ENCODE results near the gene ERGIC1.

ERGIC1 gene

DNA sequence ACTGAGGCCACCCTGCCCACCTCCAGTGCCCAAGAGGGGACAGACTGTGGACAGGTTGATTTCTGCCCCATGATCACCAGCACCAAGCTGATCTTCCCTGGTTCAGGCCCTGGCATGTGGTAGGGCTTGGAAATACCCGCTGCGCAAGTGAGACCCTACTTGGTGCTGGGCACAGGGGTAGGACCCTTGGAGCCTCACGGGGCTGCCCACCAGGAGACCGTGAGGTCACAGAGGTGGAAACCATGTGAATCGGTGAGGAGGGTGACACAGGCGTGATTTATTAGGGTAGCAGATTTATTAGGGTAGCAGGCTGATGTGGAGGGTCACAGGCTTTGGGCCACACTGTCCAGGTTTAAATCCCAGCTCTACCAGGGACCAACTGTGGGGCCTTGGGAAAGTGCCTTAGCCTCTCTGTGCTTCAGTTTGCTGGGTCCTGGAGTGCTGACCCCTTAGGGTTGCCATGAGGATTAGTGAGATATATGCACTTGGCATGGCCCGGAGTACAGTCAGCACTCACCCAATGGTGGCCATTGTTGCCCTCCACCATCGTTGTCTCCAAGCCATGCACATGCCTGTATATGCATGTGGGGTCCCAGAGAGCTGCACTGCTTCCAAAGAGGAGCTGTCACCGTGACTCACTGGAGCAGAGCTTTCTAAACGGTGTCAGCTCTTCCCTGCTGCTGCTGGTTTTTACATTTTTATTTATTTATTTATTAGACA, 42.2 kb upstream of the ERGIC1 start:
- peaks cover 100% of the 10 kb centered on the region for H3K4me1 ChIP-seq
- no peaks in the 10 kb centered on the region for H3K9me3 ChIP-seq
- H3K4me3 ChIP-seq = peak overlapping the region; percentile 34; the same call in 1 of the 2 replicates
- H4K20me1 ChIP-seq = no peaks in the 10 kb centered on the region
- TF ChIP-seq Cebpa-rat (IDR thresholded peaks at IDR 0.05) = no peak
- no peaks in the 10 kb centered on the region for H3K36me3 ChIP-seq
- peak overlapping the region; percentile 90 for H3K4me2 ChIP-seq
- H3K9ac ChIP-seq = peak overlapping the region; percentile 80
- H3K27me3 ChIP-seq = no peaks in the 10 kb centered on the region
- peak overlapping the region; percentile 97 for H3K27ac ChIP-seq

GRCh38 chr5:172792701-172793570, 41.1 kb upstream of the ERGIC1 start:
- no peak for TF ChIP-seq Cebpa-rat (IDR thresholded peaks at IDR 0.05)
- no peaks in the 10 kb centered on the region for H4K20me1 ChIP-seq
- H3K9me3 ChIP-seq = no peaks in the 10 kb centered on the region
- peak overlapping the region; percentile 80 for H3K9ac ChIP-seq
- no peaks in the 10 kb centered on the region for H3K27me3 ChIP-seq
- H3K4me1 ChIP-seq = peaks cover 100% of the 10 kb centered on the region
- H3K36me3 ChIP-seq = no peaks in the 10 kb centered on the region
- peak overlapping the region; percentile 41 for H3K4me3 ChIP-seq
- peak overlapping the region; percentile 97 for H3K27ac ChIP-seq
- H3K4me2 ChIP-seq = peak overlapping the region; percentile 90

GRCh38 chr5:172793577-172794488, 40.2 kb upstream of the ERGIC1 start:
- Histone ChIP-seq H4K20me1 (no peaks in the 10 kb centered on the region), H3K4me3 (peak overlapping the region; percentile 41), H3K9ac (peak overlapping the region; percentile 80), H3K9me3 (no peaks in the 10 kb centered on the region), H3K4me2 (peak overlapping the region; percentile 90), H3K4me1 (peaks cover 100% of the 10 kb centered on the region), H3K27ac (peak overlapping the region; percentile 97), H3K36me3 (no peaks in the 10 kb centered on the region), H3K27me3 (no peaks in the 10 kb centered on the region)
- no peak for TF ChIP-seq Cebpa-rat (IDR thresholded peaks at IDR 0.05)

DNA sequence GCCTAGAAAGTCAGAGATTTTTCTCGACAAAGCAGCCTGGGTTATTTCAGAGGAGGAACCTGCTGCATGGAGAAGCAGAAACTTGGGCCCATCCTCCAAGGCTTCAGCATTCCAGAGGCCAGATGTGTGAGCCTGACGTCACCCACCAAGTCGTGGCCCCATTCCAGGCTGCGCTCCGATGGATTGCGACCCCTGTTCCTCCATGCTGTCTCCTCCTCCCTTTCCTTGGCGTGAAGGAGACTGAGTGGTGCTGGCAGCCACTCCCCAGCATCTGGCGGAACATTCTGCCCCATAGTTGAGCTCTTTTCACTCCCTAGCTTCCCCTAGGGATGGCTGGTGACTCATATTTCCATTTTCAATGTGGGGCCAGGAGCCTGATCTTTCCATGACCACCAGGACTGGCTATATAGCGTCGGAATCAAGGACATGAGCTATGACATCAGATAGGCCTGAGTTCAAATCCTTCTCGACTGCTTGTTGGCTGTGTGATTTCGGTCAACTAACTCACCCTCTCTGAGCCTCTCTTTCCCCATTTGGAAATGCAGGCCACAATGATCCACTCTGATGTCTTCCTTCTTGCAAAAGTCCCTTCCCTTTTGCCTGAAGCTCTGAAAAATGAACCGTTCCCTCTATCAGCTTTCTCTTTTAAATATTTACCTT, 38.6 kb upstream of the ERGIC1 start:
- H3K27ac ChIP-seq = peak overlapping the region; percentile 97

GRCh38 chr5:172796306-172796705, 37.7 kb upstream of the ERGIC1 start:
- no peaks in the 10 kb centered on the region for H3K36me3 ChIP-seq
- H3K9ac ChIP-seq = no peak overlapping the region
- no peak overlapping the region for H3K4me3 ChIP-seq
- peaks cover 100% of the 10 kb centered on the region for H3K4me1 ChIP-seq
- peak overlapping the region; percentile 90 for H3K4me2 ChIP-seq
- H3K9me3 ChIP-seq = no peaks in the 10 kb centered on the region
- H3K27me3 ChIP-seq = no peaks in the 10 kb centered on the region
- H3K27ac ChIP-seq = peak overlapping the region; percentile 97
- no peaks in the 10 kb centered on the region for H4K20me1 ChIP-seq
- TF ChIP-seq Cebpa-rat (IDR thresholded peaks at IDR 0.05) = no peak

More for the DNA sequence above, 38.6 kb upstream of the ERGIC1 start:
- no peak for TF ChIP-seq Cebpa-rat (IDR thresholded peaks at IDR 0.05)
- no peaks in the 10 kb centered on the region for H3K9me3 ChIP-seq
- no peak overlapping the region for H3K4me3 ChIP-seq
- peak overlapping the region; percentile 90 for H3K4me2 ChIP-seq
- no peaks in the 10 kb centered on the region for H3K36me3 ChIP-seq
- no peaks in the 10 kb centered on the region for H3K27me3 ChIP-seq
- H3K4me1 ChIP-seq = peaks cover 100% of the 10 kb centered on the region
- H3K9ac ChIP-seq = peak overlapping the region; percentile 80; the same call in 1 of the 2 replicates
- no peaks in the 10 kb centered on the region for H4K20me1 ChIP-seq

- no peaks in the 10 kb centered on the region for H4K20me1 ChIP-seq
- peak overlapping the region; percentile 16; the same call in 1 of the 2 replicates for H3K9ac ChIP-seq
- H3K36me3 ChIP-seq = no peaks in the 10 kb centered on the region
- no peaks in the 10 kb centered on the region for H3K9me3 ChIP-seq
- H3K27ac ChIP-seq = peak overlapping the region; percentile 97
- peaks cover 100% of the 10 kb centered on the region for H3K4me1 ChIP-seq
- H3K27me3 ChIP-seq = no peaks in the 10 kb centered on the region
- peak overlapping the region; percentile 90 for H3K4me2 ChIP-seq
- H3K4me3 ChIP-seq = no peak overlapping the region
- TF ChIP-seq Cebpa-rat (IDR thresholded peaks at IDR 0.05) = no peak
Measured at GRCh38 chr5:172797771-172798191, 36.3 kb upstream of the ERGIC1 start.

DNA sequence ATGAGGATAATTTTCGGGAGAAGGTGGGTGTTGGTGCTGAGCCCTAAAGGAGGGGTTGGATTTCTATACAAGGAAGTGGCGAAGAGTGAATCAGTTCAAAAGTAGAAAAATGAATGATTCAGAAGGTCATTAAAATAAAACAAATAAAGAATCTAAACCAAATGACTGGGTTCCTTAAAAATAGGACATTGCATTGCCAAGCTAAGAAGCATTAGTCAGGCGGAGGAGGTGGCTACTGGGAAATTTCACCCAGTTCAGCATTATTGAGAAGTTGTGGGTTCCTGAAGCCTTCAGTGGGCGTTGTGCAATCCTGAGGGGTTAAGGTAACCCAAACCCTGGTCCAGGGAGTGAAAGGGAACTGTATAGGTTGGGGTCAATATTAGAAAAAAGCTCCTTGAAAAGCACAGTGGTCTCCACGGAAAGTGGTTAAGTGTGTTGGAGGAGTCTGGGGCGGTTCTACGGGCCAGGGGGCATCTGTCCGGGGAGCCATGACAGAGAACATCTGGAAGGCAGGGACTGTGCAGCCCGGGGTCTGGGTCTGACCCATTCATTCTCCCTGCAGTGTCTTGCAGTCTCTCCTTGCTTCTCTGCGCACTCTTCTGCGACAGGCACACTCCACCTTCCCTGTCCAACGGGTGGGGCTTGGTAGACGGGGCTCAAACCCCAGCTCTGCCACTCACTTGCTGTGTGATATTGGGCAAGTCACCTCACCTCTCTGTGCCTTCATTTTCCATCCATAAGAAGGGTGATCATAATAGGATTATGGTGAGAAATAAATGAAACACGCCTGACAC, 35.4 kb upstream of the ERGIC1 start:
- no peaks in the 10 kb centered on the region for H3K9me3 ChIP-seq
- H3K9ac ChIP-seq = no peak overlapping the region
- no peaks in the 10 kb centered on the region for H3K36me3 ChIP-seq
- H3K4me1 ChIP-seq = peaks cover 94% of the 10 kb centered on the region
- no peaks in the 10 kb centered on the region for H4K20me1 ChIP-seq
- H3K27ac ChIP-seq = peak overlapping the region; percentile 83; the same call in 1 of the 2 replicates
- peak overlapping the region; percentile 90; the same call in 1 of the 2 replicates for H3K4me2 ChIP-seq
- no peak overlapping the region for H3K4me3 ChIP-seq
- 0 out of 2 replicates have a peak, but pooled peaks have one; percentile 24 for TF ChIP-seq Cebpa-rat (IDR thresholded peaks at IDR 0.05)
- no peaks in the 10 kb centered on the region for H3K27me3 ChIP-seq

DNA sequence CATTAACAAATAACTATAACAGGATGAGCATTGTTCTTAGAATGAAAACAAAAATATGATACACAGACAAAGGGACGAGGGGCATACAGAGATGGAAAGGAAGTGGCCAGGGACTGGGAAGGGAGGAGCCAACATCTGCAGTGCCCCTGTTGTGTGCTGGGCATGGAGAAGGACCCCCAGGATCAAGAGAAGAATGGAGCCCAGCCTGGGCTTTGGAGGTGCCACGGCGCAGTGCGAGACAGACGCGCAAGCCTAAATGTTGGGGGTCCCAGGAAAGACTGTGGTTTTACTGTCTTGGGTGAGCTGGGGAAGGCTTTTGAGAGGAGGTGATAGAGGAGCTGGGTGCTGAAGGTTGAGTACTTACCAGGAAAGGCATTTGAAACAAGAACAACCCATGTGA, 34.6 kb upstream of the ERGIC1 start:
- H3K36me3 ChIP-seq = no peaks in the 10 kb centered on the region
- peaks cover 86% of the 10 kb centered on the region for H3K4me1 ChIP-seq
- no peaks in the 10 kb centered on the region for H4K20me1 ChIP-seq
- no peaks in the 10 kb centered on the region for H3K27me3 ChIP-seq
- H3K4me2 ChIP-seq = peak overlapping the region; percentile 43
- peak overlapping the region; percentile 83 for H3K27ac ChIP-seq
- no peak overlapping the region for H3K4me3 ChIP-seq
- 0 out of 2 replicates have a peak overlapping the region, but pooled peaks have one; percentile 50 for H3K9ac ChIP-seq
- no peaks in the 10 kb centered on the region for H3K9me3 ChIP-seq
- TF ChIP-seq Cebpa-rat (IDR thresholded peaks at IDR 0.05) = no peak
